Measurements from ENCODE around the gene HOXB8.

Gene HOXB8

DNA sequence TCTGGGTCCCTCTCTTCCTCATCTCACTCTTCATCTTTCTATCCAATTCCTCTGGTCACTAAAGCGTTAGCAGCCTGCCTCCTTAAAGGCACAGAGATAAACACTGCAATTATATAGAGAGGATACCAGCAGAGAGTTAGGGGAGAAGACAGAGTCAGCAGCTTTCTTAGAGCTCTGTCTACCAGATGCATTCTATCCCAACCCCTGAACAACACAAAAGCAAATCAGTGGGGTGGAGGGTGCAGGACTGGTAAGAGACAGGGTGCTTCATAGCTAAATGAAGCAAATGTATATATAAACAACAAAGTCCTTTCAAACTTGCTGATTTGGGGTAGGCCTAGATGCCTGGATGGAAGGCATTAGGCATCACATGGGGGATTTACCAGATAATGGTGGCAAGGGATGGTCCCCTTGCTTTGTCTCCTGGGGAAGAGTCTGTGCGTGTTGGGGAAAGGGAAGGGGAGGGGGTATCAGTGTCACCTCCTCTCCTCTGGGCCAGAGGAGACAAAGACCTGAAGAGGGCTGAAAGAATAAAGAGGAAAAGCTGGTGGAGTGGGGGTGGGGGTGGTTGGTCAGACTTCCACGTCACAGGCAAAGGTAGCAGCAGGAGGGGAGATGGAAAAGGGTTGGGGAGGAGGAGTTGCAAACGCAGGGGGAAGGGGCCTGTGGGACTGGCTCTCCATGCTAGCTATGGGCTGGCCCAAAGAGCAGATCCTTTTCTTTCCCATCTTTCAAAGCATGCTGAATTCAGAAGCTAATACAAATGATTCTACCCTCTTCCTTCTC, 49.0 kb downstream of the HOXB8 start:
- Mint-ChIP-seq H3K9me3 (no peaks in the 10 kb centered on the region), H3K36me3 (ENCODE audit: low read depth) (no peaks in the 10 kb centered on the region), H3K4me3 (no peak overlapping the region), H3K27me3 (peaks cover 26% of the 10 kb centered on the region), H3K4me1 (ENCODE audit: low read depth) (peaks cover 9% of the 10 kb centered on the region), H3K27ac (no peak overlapping the region)
- intact Hi-C loops (cut with micrococcal nuclease): no loop called here

DNA sequence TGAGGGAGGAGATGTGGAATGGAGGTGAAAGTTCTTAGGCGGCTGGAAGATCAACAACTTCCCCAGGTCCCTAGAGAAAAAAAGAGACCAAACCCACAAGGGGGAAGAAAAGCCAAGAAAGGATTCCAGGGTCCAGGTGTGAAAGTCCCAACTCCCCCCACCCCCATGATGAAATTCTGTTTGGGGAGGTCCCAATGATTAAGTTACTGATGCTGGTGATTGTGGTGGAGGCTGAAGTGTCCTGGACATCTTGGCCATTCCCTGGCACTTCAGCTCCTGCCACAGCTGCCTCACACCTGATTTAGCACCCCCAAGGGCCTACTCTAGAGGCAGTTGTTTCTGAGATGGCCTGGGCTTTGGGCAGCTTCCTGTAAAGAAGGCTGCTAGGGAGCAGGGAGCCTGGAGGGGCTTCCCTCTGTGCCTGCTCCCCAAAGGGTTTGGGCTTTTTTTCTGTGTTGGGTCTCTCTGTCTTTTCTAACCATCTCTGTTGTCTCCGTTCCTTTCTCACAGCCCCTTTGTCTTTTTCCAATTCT, 50.0 kb downstream of the HOXB8 start:
- intact Hi-C loops (cut with micrococcal nuclease): no loop called here
- peaks cover 31% of the 10 kb centered on the region for H3K27me3 Mint-ChIP-seq
- peaks cover 11% of the 10 kb centered on the region for H3K4me1 Mint-ChIP-seq (ENCODE audit: low read depth)
- no peaks in the 10 kb centered on the region for H3K36me3 Mint-ChIP-seq (ENCODE audit: low read depth)
- no peaks in the 10 kb centered on the region for H3K9me3 Mint-ChIP-seq
- H3K27ac Mint-ChIP-seq: no peak overlapping the region
- H3K4me3 Mint-ChIP-seq: no peak overlapping the region

DNA sequence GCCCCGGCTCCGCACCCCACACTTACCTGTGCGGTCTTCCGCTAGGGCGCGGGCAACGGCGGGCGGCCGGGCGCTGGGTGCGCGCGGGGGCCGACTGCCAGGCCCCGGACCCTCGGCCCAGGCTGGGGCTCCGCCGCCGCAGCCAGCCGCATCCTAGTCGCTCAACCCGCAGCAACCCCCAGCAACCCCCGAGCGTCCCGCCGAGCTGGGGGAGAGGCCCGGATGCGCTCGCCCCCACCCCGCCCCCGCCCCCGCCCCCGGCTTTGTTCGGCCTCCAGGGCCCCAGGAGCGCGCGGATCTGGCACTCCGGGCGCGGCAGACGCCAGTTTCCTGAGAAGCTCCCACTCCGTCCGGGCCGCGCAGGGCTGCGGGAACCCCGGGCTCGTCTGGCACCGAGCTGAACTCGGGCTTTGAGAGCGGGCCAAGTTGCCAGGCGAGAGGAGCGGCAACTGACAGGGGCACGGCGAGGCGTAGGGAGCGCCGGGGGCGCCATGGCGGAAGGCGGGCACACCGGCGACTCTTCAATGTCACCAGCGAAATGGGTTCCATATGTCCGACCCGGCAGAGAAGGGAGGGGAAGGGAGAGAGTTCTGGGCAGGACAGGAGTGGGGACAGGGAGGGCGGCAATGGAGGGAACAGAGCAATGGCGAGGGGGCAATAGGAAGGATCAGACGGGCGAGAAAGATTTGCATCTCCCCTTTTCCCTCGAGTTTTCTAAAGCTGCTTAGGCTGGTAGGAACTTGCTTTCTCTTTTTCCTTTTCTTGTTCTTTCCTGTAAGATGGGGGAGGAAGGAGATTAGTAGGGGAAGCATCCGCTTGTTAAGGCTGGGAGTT, 50.7 kb downstream of the HOXB8 start:
- Mint-ChIP-seq H3K4me1 (ENCODE audit: low read depth) (peaks cover 11% of the 10 kb centered on the region), H3K9me3 (no peaks in the 10 kb centered on the region), H3K36me3 (ENCODE audit: low read depth) (no peaks in the 10 kb centered on the region), H3K27ac (no peak overlapping the region), H3K4me3 (no peak overlapping the region), H3K27me3 (peaks cover 37% of the 10 kb centered on the region)
- intact Hi-C loops (cut with micrococcal nuclease): no loop called here

DNA sequence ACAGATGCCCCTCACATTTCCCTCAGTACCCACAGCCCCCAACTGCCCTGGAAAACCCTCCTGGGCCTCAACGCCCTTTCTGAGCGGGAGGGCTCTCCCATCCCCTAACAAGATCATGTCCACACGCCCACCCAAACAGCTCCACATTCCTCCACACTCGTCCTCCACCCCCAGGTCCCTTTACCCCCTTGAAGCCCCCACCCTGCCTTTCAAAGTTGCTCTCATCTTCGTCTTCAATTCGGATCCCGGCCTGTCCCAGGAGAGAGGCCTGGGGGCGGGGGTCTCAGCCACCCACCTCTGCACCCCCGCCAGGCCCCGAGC, 51.3 kb downstream of the HOXB8 start:
- no peak overlapping the region for H3K27ac Mint-ChIP-seq
- no peak overlapping the region for H3K4me3 Mint-ChIP-seq
- H3K27me3 Mint-ChIP-seq: peaks cover 42% of the 10 kb centered on the region
- no peaks in the 10 kb centered on the region for H3K9me3 Mint-ChIP-seq
- intact Hi-C loops (cut with micrococcal nuclease): no loop called here
- no peaks in the 10 kb centered on the region for H3K36me3 Mint-ChIP-seq (ENCODE audit: low read depth)
- peaks cover 11% of the 10 kb centered on the region for H3K4me1 Mint-ChIP-seq (ENCODE audit: low read depth)

GRCh38 chr17:48563385-48563838, 51.7 kb downstream of the HOXB8 start:
- Mint-ChIP-seq H3K36me3 (ENCODE audit: low read depth) (no peaks in the 10 kb centered on the region), H3K27me3 (peaks cover 46% of the 10 kb centered on the region), H3K9me3 (no peaks in the 10 kb centered on the region), H3K27ac (no peak overlapping the region), H3K4me1 (ENCODE audit: low read depth) (peaks cover 8% of the 10 kb centered on the region), H3K4me3 (no peak overlapping the region)
- intact Hi-C loops (cut with micrococcal nuclease): no loop called here

DNA sequence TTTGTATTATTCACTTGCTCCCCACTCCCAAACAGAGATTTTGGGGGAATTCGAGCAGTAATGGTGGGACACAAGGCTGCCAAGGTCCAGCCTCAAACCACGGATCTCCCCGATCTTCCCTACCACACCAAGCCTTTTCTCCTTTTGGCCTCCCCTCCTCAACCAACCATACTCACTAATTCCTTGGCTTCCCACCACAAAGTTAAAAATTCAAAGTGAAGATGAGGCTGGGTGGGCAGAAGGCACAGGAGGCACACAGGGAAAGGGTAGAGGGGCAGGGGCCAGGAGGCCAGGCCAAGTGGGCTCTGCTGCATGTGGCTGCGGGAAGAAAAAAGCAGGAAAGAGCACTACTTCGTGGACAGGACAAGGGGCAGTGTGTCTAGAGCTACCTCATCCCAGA, 52.2 kb downstream of the HOXB8 start:
- Mint-ChIP-seq H3K9me3 (no peaks in the 10 kb centered on the region), H3K27ac (no peak overlapping the region), H3K27me3 (peaks cover 50% of the 10 kb centered on the region), H3K4me1 (ENCODE audit: low read depth) (peaks cover 5% of the 10 kb centered on the region), H3K36me3 (ENCODE audit: low read depth) (no peaks in the 10 kb centered on the region), H3K4me3 (no peak overlapping the region)
- intact Hi-C loops (cut with micrococcal nuclease): no loop called here
